BE2C (cell line): ENCODE results near the gene SYTL4. TPM values are rescaled to one million over a fixed set of nuclear protein-coding genes. Genes with fewer than 3 reads are reported as not detected.
A peak's percentile ranks its signal among the peaks of the same experiment; 100 is the strongest.
"Not testable (repeated sequence)": the region's sequence is repeated elsewhere in the genome, so short reads cannot be mapped to it uniquely, and the experiment has no call there.

ENCODE experiments used
- DNase-seq: peaks from one replicate; pipeline ENCODE4 v3.0.0-alpha.2; 2020
- H3K27me3 ChIP-seq: fragments of 250-450 bp; sonication (Bioruptor Pico); 2 replicates; pipeline ENCODE4 v1.5.1; 2020; ENCODE audit warnings: mild to moderate bottlenecking
- H3K36me3 ChIP-seq: fragments of 250-450 bp; sonication (Bioruptor Pico); 2 replicates; pipeline ENCODE4 v1.5.1; 2020; ENCODE audit warnings: mild to moderate bottlenecking
- H3K4me1 ChIP-seq: fragments of 250-450 bp; sonication (Bioruptor Pico); 2 replicates; pipeline ENCODE4 v1.5.1; 2020
- H3K4me3 ChIP-seq: 2 replicates; pipeline ENCODE4 v1.5.1; 2011; ENCODE audit warnings: low read depth, low read length
- H3K9me3 ChIP-seq: fragments of 250-450 bp; sonication (Bioruptor Pico); 2 replicates; pipeline ENCODE4 v1.5.1; 2020
- polyA plus RNA-seq: library from polyadenylated mRNA; unstranded; fragments of >200 nt; gene quantifications from one replicate; pipeline ENCODE4 v1.2.1, GENCODE V29; 2012; ENCODE audit warnings: low read depth, missing spikeins; ENCODE audit not compliant: insufficient read length, insufficient read depth
- TF ChIP-seq, protein P1 (sequence below): IDR thresholded peaks from 2 replicates; pipeline ENCODE4 v1.5.1; 2012; ENCODE audit warnings: mild to moderate bottlenecking, low read depth, low read length

The SYTL4 gene
- polyA plus RNA-seq: 0.09 TPM

- no peak within 1 kb of the TSS for H3K4me3 ChIP-seq
- H3K9me3 ChIP-seq: no peaks in the 10 kb centered on the region
- DNase-seq: no peak
- peaks cover 9% of the 10 kb centered on the region for H3K27me3 ChIP-seq
- no peaks in the 10 kb centered on the region for H3K36me3 ChIP-seq
- TF ChIP-seq, protein P1, sequence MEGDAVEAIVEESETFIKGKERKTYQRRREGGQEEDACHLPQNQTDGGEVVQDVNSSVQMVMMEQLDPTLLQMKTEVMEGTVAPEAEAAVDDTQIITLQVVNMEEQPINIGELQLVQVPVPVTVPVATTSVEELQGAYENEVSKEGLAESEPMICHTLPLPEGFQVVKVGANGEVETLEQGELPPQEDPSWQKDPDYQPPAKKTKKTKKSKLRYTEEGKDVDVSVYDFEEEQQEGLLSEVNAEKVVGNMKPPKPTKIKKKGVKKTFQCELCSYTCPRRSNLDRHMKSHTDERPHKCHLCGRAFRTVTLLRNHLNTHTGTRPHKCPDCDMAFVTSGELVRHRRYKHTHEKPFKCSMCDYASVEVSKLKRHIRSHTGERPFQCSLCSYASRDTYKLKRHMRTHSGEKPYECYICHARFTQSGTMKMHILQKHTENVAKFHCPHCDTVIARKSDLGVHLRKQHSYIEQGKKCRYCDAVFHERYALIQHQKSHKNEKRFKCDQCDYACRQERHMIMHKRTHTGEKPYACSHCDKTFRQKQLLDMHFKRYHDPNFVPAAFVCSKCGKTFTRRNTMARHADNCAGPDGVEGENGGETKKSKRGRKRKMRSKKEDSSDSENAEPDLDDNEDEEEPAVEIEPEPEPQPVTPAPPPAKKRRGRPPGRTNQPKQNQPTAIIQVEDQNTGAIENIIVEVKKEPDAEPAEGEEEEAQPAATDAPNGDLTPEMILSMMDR: no peak
- no peaks in the 10 kb centered on the region for H3K4me1 ChIP-seq
Observed at GRCh38 chrX:100731441-100732281, at the start of gene SYTL4. TSS of gene SYTL4 (minus strand) at chrX:100732121. CDS start at chrX:100702037, 30,084 bp downstream.

DNA sequence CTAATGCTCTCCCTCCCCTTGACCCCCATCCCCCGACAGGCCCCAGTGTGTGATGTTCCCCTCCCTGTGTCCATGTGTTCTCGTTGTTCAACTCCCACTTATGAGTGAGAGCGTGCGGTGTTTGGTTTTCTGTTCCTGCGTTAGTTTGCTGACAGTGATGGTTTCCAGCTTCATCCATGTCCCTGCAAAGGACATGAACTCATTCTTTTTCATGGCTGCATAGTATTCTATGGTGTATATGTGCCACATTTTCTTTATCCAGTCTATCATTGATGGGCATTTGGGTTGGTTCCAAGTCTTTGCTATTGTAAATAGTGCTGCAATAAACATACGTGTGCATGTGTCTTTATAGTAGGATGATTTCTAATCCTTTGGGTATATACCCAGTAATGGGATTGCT is 37.5 kb upstream of the SYTL4 start:
- H3K4me1 ChIP-seq, H3K9me3 ChIP-seq, H3K36me3 ChIP-seq, H3K4me3 ChIP-seq, DNase-seq, H3K27me3 ChIP-seq: not testable (repeated sequence)

DNA sequence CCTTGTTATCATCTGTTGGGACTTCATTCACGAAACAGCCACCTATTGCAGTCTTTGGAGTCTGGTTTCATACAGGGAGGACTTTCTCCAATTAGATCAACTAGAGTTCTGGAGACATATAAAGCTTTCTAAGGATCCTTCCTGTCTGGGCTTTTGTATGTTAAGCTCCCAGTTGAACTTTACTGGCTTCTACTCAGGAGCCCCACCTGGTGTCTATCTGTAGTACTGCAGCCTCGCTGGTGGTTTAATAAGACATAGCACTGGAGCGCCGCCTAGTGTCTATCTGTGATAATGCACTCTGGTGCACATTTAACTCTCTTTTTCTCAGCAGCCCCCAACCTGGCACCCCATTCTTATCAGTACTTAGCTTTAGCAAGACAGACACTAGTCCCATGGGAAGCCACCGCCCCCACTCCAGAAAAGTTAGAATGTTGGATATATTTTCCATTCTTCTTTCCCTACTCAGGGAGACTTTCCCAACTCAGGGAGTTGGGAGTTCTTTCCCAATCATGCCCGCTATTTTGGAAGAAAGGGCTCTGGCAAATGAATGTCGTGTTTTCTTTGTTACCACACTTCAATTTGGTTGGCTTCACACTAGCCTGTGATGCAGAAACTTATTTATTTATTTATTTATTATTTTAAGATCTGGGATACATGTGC is 36.9 kb upstream of the SYTL4 start:
- H3K9me3 ChIP-seq: no peaks in the 10 kb centered on the region
- peak; percentile 75 for DNase-seq
- no peak overlapping the region for H3K4me3 ChIP-seq
- TF ChIP-seq, protein P1: peak; percentile 98
- no peaks in the 10 kb centered on the region for H3K27me3 ChIP-seq
- no peaks in the 10 kb centered on the region for H3K4me1 ChIP-seq
- H3K36me3 ChIP-seq: no peaks in the 10 kb centered on the region

DNA sequence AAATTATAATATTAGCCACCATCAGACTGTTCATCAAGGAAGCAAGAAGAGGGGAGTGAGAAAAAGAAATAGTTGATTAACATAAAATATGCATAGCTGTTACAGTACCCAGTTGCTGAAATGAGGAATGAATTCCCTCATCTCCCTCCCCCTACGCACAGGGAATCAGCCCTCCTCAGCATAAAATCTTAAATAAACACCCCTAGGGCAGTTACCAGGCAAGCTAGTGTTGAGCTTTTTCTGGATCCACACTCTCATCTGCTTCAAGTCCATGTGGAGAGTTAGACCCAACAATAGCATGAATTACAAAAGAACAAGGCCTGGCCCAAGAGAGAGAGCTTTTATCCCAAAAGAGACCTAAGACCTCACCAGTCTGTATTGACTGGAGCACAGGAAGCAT is 19.0 kb upstream of the SYTL4 start:
- TF ChIP-seq, protein P1: no peak
- H3K9me3 ChIP-seq: no peaks in the 10 kb centered on the region
- H3K36me3 ChIP-seq: no peaks in the 10 kb centered on the region
- no peaks in the 10 kb centered on the region for H3K4me1 ChIP-seq
- H3K27me3 ChIP-seq: no peaks in the 10 kb centered on the region
- H3K4me3 ChIP-seq: no peak overlapping the region
- no peak for DNase-seq

- no peak overlapping the region for H3K4me3 ChIP-seq
- TF ChIP-seq, protein P1: no peak
- H3K36me3 ChIP-seq: no peaks in the 10 kb centered on the region
- no peaks in the 10 kb centered on the region for H3K9me3 ChIP-seq
- H3K27me3 ChIP-seq: no peaks in the 10 kb centered on the region
- DNase-seq: no peak
- no peaks in the 10 kb centered on the region for H3K4me1 ChIP-seq
Observed at GRCh38 chrX:100748108-100748507, 16.2 kb upstream of the SYTL4 start.

- TF ChIP-seq, protein P1: no peak
- Histone ChIP-seq H3K36me3 (no peaks in the 10 kb centered on the region), H3K9me3 (no peaks in the 10 kb centered on the region), H3K4me1 (no peaks in the 10 kb centered on the region), H3K4me3 (no peak overlapping the region), H3K27me3 (no peaks in the 10 kb centered on the region)
- DNase-seq: no peak
Observed at GRCh38 chrX:100747703-100748102, 15.8 kb upstream of the SYTL4 start.
